Mucosa of stomach (tissue), 1 donor: ENCODE measurements around the gene AP2S1.
"Not testable (repeated sequence)": the region's sequence is repeated elsewhere in the genome, so short reads cannot be mapped to it uniquely, and the experiment has no call there.

Source experiments
- H3K27me3 ChIP-seq: one replicate; pipeline ENCODE4 v1.7.0; 2013; ENCODE audit warnings: mild to moderate bottlenecking, low read length; ENCODE audit not compliant: control insufficient read depth, insufficient read depth
- H3K36me3 ChIP-seq: one replicate; pipeline ENCODE4 v1.7.0; 2013; ENCODE audit warnings: low read length; ENCODE audit not compliant: control insufficient read depth, insufficient read depth
- H3K4me1 ChIP-seq: one replicate; pipeline ENCODE4 v1.7.0; 2013; ENCODE audit warnings: mild to moderate bottlenecking, low read length; ENCODE audit not compliant: control insufficient read depth, insufficient read depth
- H3K4me3 ChIP-seq: one replicate; pipeline ENCODE4 v1.7.0; 2013; ENCODE audit warnings: low read length
- H3K9ac ChIP-seq: one replicate; pipeline ENCODE4 v1.7.0; 2013; ENCODE audit warnings: mild to moderate bottlenecking, low read length, moderate library complexity
- H3K9me3 ChIP-seq: one replicate; pipeline ENCODE4 v1.7.0; 2013; ENCODE audit warnings: mild to moderate bottlenecking, low read length, moderate library complexity; ENCODE audit not compliant: control insufficient read depth
- donor health status: Pancreatic carcinoma.

The AP2S1 gene

GRCh38 chr19:46809534-46810272 is 40.9 kb downstream of the AP2S1 start:
- Histone ChIP-seq H3K9me3 (no peaks in the 10 kb centered on the region), H3K9ac (no peak overlapping the region), H3K27me3 (no peaks in the 10 kb centered on the region), H3K36me3 (no peaks in the 10 kb centered on the region), H3K4me1 (peaks cover 8% of the 10 kb centered on the region), H3K4me3 (no peak overlapping the region)

DNA sequence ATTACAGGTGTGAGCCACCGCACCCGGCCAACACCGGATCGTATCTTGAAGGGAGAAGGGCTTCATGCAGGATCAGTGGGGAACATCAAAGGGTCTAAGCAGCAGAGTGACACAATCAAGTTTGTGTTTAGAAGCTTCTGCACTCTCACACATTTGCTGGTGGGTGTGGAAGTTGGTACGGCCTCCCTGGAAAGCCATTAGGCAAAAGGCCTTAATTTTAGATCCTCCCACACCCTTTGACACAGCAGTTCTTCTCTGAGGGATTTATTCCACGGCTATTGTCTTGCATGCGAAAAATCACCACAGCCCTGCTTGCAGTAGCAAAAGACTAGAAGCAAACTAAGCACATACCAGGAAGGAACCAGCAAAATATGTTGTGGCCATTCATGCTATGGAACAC is 44.0 kb downstream of the AP2S1 start:
- Histone ChIP-seq H3K27me3 (no peaks in the 10 kb centered on the region), H3K4me1 (no peaks in the 10 kb centered on the region), H3K9me3 (no peaks in the 10 kb centered on the region), H3K4me3 (no peak overlapping the region), H3K9ac (no peak overlapping the region), H3K36me3 (no peaks in the 10 kb centered on the region)

DNA sequence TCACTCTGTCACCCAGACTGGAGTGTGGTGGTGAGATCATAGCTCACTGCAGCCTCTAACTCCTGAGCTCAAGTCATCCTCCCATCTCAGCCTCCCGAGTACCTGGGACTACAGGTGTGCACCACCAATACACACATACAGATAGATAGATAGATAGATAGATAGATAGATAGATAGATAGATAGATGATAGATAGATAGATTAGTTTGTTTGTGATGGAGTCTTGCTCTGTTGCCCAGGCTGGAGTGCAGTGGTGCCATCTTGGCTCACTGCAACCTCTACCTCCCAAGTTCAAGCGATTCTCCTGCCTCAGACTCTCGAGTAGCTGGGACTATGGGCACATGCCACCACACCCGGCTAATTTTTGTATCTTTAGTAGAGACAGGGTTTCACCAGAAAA is 46.2 kb downstream of the AP2S1 start:
- H3K9me3 ChIP-seq, H3K4me1 ChIP-seq, H3K4me3 ChIP-seq: not testable (repeated sequence)

DNA sequence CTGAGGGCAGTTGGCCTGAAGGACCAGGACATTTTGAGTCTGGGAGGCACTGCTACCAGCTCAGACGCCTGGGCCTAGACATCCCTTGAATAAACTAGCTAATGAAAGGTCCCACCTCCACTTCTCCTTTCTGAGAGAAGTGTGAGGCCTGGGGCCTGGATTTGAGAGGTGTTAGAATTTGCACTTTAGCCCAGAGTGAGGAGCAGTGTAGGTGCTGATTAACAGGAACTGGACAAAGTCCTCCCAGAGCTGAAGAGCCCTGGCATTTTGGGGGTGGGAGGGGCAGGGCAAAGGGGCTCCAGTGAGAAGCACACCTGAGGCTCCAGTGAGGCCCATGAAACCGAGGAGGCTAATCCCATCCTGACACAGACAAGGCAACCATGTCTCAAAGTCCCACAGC is 47.1 kb downstream of the AP2S1 start:
- H3K4me1 ChIP-seq, result no peaks in the 10 kb centered on the region
- no peaks in the 10 kb centered on the region for H3K9me3 ChIP-seq

More for the DNA sequence above, 46.2 kb downstream of the AP2S1 start:
- not testable (repeated sequence) for H3K36me3 ChIP-seq, H3K27me3 ChIP-seq, H3K9ac ChIP-seq

GRCh38 chr19:46802152-46802551 is 48.5 kb downstream of the AP2S1 start:
- Histone ChIP-seq H3K27me3 (no peaks in the 10 kb centered on the region), H3K4me1 (no peaks in the 10 kb centered on the region), H3K9ac (no peak overlapping the region), H3K4me3 (no peak overlapping the region), H3K36me3 (no peaks in the 10 kb centered on the region), H3K9me3 (no peaks in the 10 kb centered on the region)

More for the DNA sequence above, 47.1 kb downstream of the AP2S1 start:
- no peak overlapping the region for H3K9ac ChIP-seq
- no peak overlapping the region for H3K4me3 ChIP-seq
- no peaks in the 10 kb centered on the region for H3K36me3 ChIP-seq
- H3K27me3 ChIP-seq, result no peaks in the 10 kb centered on the region

GRCh38 chr19:46798713-46799112 is 51.9 kb downstream of the AP2S1 start:
- H3K4me1 ChIP-seq, result peaks cover 4% of the 10 kb centered on the region

DNA sequence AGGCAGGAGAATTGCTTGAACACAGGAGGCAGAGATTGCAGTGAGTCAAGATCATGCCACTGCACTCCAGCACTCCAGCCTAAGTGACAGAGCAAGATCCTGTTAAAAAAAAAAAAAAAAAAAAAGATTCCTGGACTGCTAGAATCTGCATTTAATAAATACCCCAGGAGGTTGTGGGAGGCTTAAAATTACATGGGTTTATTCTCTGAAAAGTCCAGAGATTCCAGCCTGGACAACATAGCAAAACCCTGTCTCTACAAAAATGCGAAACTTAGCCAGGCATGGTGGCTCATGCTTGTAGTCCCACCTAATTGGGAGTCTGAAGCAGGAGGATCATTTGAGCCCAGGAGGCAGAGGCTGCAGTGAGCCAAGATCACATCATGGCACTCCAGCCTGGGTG is 52.8 kb downstream of the AP2S1 start:
- Histone ChIP-seq H3K4me1 (peaks cover 4% of the 10 kb centered on the region), H3K9me3 (no peaks in the 10 kb centered on the region), H3K9ac (no peak overlapping the region), H3K27me3 (no peaks in the 10 kb centered on the region), H3K36me3 (no peaks in the 10 kb centered on the region), H3K4me3 (no peak overlapping the region)

More at GRCh38 chr19:46798713-46799112, 51.9 kb downstream of the AP2S1 start:
- no peak overlapping the region for H3K9ac ChIP-seq
- no peaks in the 10 kb centered on the region for H3K36me3 ChIP-seq
- H3K9me3 ChIP-seq, result no peaks in the 10 kb centered on the region
- H3K27me3 ChIP-seq, result no peaks in the 10 kb centered on the region
- H3K4me3 ChIP-seq, result no peak overlapping the region

DNA sequence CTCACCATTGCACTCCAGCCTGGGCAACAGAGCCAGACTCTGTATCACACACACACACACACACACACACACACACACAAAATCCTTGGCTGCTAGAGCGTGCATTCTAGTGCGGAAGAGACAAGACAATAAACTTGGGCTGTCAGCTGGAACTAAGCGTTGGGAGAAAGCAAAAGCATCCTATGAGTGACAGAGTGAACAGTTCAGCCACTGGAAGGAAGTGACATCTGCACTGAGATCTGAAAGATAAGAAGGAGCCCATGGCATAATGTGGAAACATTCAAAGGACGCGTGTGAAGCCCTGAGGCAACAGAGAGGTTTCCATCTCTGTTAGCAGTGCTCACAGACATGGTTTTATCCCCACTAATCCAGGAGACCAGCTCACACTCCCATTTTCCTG is 58.7 kb downstream of the AP2S1 start:
- H3K36me3 ChIP-seq, result no peaks in the 10 kb centered on the region
- H3K4me3 ChIP-seq, result no peak overlapping the region
- H3K9ac ChIP-seq, result no peak overlapping the region
- no peaks in the 10 kb centered on the region for H3K9me3 ChIP-seq
- peaks cover 23% of the 10 kb centered on the region for H3K4me1 ChIP-seq
- no peaks in the 10 kb centered on the region for H3K27me3 ChIP-seq

GRCh38 chr19:46789371-46789770 is 61.3 kb downstream of the AP2S1 start:
- no peaks in the 10 kb centered on the region for H3K36me3 ChIP-seq
- no peak overlapping the region for H3K4me3 ChIP-seq
- H3K4me1 ChIP-seq, result peaks cover 42% of the 10 kb centered on the region
- H3K9me3 ChIP-seq, result no peaks in the 10 kb centered on the region
- no peaks in the 10 kb centered on the region for H3K27me3 ChIP-seq
- H3K9ac ChIP-seq, result no peak overlapping the region

GRCh38 chr19:46788968-46789338 is 61.7 kb downstream of the AP2S1 start:
- Histone ChIP-seq H3K9me3 (no peaks in the 10 kb centered on the region), H3K4me1 (peaks cover 46% of the 10 kb centered on the region), H3K27me3 (no peaks in the 10 kb centered on the region), H3K9ac (no peak overlapping the region), H3K36me3 (no peaks in the 10 kb centered on the region), H3K4me3 (no peak overlapping the region)

GRCh38 chr19:46788262-46788967 is 62.2 kb downstream of the AP2S1 start, which contains the start of gene SLC1A5:
SLC1A5 (minus strand) TSS chr19:46788594; CDS start chr19:46787965, 629 bp downstream.
- Histone ChIP-seq H3K4me1 (peaks cover 48% of the 10 kb centered on the region), H3K27me3 (no peaks in the 10 kb centered on the region), H3K36me3 (no peaks in the 10 kb centered on the region), H3K9me3 (no peaks in the 10 kb centered on the region), H3K9ac (peak within 1 kb of the TSS; percentile 86), H3K4me3 (peak within 1 kb of the TSS; percentile 57)
